Retinal pigment epithelial cell (primary cell): Measurements from ENCODE around the gene CXCL17.

Source experiments
- DNase-seq: peaks from one replicate; pipeline ENCODE4 v3.0.0-alpha.2; 2010; ENCODE audit warnings: low read depth
- H3K4me3 ChIP-seq: 2 replicates; pipeline ENCODE4 v1.5.1; 2011; ENCODE audit warnings: mild to moderate bottlenecking, low read length, control low read depth, moderate library complexity
- CTCF ChIP-seq: conservative IDR thresholded peaks from 2 replicates; pipeline ENCODE4 v1.5.1; 2011; ENCODE audit warnings: low read depth, low read length, control low read depth, inconsistent platforms

CXCL17 gene

GRCh38 chr19:42478765-42479311 lies 36.1 kb upstream of the CXCL17 start:
- H3K4me3 ChIP-seq: no peak overlapping the region
- TF ChIP-seq CTCF: no peak
- DNase-seq: no peak

DNA sequence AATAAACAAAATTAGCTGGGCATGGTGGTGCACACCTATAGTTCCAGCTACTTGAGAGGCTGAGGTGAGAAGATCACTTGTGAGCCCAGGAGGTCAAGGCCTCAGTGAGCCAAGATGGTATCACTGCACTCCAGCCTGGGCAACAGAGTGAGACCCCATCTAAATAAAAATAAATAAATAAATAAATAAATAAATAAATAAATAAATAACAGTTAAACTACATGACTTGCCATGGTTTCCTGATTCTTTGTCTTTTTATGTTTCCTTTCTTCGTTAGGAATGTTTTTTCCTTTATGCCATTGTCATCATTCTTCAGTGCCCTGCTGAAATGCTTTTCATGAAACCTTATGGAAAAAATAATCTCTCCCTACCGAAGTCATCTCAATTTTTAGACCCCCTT lies 35.2 kb upstream of the CXCL17 start:
- DNase-seq: no peak
- no peak for TF ChIP-seq CTCF
- H3K4me3 ChIP-seq: no peak overlapping the region

- no peak overlapping the region for H3K4me3 ChIP-seq
- no peak for DNase-seq
- TF ChIP-seq CTCF: no peak
These were observed 34.4 kb upstream of the CXCL17 start for GRCh38 chr19:42477117-42477516.

- no peak overlapping the region for H3K4me3 ChIP-seq
- TF ChIP-seq CTCF: no peak
- DNase-seq: no peak
These were observed 32.6 kb upstream of the CXCL17 start for GRCh38 chr19:42475366-42475765.

- no peak for TF ChIP-seq CTCF
- no peak overlapping the region for H3K4me3 ChIP-seq
These were observed 32.0 kb upstream of the CXCL17 start for GRCh38 chr19:42474743-42475142.

DNA sequence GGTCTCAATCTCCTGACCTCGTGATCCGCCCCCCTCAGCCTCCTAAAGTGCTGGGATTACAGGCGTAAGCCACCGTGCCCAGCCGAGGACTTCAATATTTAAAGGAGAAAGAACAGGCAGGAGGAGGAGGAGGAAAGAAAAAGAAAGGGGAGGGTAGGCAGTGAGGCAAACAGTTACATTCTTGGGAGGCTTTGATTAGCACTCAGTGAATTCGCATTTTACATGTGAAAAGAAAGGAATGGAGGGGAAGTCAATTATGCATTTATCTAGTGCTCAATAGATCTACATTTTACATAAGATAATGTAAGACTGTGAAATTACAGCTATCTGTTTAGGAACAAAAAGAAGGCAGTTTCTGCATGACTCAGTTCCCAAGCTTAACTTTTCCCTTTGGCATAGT lies 30.9 kb upstream of the CXCL17 start:
- no peak overlapping the region for H3K4me3 ChIP-seq
- TF ChIP-seq CTCF: no peak
- DNase-seq: no peak

More at GRCh38 chr19:42474743-42475142, 32.0 kb upstream of the CXCL17 start:
- DNase-seq: no peak

- DNase-seq: no peak
- TF ChIP-seq CTCF: no peak
- no peak overlapping the region for H3K4me3 ChIP-seq
These were observed 29.8 kb upstream of the CXCL17 start for GRCh38 chr19:42472402-42473147.
